Measurements from ENCODE around the gene ALB.

Gene ALB

DNA sequence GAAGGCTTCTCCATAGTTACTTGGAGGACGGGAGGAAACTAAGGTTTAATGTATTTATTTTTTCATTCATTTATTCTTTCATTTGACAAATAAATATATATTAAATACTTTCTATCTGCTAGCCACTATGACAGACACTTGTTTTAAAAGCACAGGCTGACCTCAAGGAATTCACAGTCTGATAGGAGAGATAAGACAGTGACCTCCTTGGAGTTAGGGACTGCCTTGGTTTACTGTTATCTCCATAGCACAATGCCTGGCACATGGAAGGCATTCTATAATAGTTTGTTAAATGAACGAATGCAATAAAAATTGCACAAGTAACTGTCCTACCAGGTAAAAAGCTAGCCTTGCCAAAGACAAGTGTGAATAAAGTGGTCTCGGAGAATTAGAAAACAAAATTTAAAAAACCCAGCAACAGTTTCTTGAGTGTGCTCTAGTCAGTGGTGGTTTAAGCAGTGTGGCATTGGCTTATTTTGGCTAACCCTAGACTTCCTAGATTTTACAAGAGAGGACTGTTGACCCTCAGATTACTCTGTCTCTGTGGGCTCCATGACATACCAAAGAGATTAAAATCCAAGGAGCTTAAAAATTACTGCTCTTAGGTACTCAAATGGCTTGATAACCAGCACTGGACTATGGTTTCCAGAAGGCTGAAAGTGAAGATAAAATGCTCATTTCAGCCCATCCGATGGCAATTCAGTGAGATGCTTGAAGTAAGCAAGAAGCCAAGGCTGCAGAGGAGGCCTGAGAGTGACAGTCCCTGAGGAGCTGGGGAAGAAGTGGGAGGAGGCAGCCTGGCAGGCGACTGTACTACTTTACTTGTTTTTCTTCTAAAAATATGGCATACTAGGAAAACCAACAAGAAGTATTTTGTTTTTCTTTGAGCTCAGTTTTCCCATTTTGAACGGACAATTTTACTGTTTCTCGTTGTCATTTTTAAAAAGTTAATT, 41.6 kb downstream of the ALB start:
- H3K9me3 Mint-ChIP-seq, result no peaks in the 10 kb centered on the region
- H3K27ac Mint-ChIP-seq, result no peak overlapping the region
- no peaks in the 10 kb centered on the region for H3K4me1 Mint-ChIP-seq
- H3K4me3 Mint-ChIP-seq, result no peak overlapping the region
- H3K27me3 Mint-ChIP-seq, result no peaks in the 10 kb centered on the region
- DNase-seq, result no peak
- no peaks in the 10 kb centered on the region for H3K36me3 Mint-ChIP-seq
- CTCF ChIA-PET, result interaction anchor here (0.9 to 2.8 kb wide), 11 partner anchors 9 to 742 kb away, joined by 3 to 17 read pairs (median 4); no protein-coding TSS in a partner anchor

DNA sequence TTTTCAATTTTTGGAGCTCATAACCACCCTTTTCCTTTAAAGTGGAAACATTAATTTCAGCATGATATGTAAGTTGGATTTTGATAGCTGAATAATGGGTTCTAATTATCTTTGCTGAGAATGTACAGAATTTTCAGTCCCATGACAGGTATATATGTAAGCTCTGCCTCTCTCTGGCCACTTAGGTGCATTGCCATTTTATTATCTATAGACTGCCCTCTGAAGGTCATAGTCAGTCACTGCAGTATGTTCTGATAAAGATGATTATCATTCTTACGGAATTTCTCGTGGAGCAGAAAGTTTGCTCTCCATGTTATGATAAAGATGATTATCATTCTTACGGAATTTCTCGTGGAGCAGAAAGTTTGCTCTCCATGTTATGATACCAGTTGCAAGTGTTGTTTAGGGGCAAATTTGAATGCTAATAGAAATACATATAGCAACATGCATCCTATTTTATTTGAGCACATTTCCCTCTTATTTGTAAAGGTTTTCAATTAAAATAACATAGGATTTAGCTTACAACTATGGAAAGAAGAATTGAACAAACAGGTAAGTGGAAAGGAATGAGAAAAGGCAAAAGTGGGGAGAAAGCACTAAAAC, 42.4 kb downstream of the ALB start:
- H3K27me3 Mint-ChIP-seq, result no peaks in the 10 kb centered on the region
- H3K4me3 Mint-ChIP-seq, result no peak overlapping the region
- no peak for DNase-seq

DNA sequence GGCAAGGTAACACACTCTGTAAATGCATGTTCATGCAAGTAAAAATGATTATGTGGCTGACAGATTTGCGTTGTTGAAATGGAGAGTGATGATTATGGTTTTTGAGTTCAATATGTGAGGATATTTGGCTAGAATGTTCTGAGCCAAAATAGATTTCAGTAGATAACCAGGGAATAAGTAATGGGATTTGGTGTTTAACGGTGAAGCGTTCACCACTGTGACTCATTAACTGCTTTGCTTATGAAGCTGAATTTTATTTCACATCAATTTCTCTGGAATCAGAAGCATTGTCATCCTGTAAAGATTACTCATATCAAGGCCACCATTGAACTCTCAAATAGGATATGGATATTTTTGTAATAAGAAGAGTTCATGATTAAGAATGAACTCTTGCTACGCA, 43.6 kb downstream of the ALB start:
- DNase-seq, result no peak
- Mint-ChIP-seq H3K36me3 (no peaks in the 10 kb centered on the region), H3K4me1 (no peaks in the 10 kb centered on the region), H3K27ac (no peak overlapping the region), H3K9me3 (no peaks in the 10 kb centered on the region), H3K4me3 (no peak overlapping the region), H3K27me3 (no peaks in the 10 kb centered on the region)
- CTCF ChIA-PET, result interaction anchor here (2.8 kb wide), 1 partner anchor 136 kb away, joined by 17 read pairs; no protein-coding TSS in a partner anchor

More for the DNA sequence above, 42.4 kb downstream of the ALB start:
- Mint-ChIP-seq H3K36me3 (no peaks in the 10 kb centered on the region), H3K9me3 (no peaks in the 10 kb centered on the region), H3K27ac (no peak overlapping the region), H3K4me1 (no peaks in the 10 kb centered on the region)
- CTCF ChIA-PET, result interaction anchor here (0.9 to 2.8 kb wide), 11 partner anchors 9 to 743 kb away, joined by 3 to 17 read pairs (median 4); no protein-coding TSS in a partner anchor

DNA sequence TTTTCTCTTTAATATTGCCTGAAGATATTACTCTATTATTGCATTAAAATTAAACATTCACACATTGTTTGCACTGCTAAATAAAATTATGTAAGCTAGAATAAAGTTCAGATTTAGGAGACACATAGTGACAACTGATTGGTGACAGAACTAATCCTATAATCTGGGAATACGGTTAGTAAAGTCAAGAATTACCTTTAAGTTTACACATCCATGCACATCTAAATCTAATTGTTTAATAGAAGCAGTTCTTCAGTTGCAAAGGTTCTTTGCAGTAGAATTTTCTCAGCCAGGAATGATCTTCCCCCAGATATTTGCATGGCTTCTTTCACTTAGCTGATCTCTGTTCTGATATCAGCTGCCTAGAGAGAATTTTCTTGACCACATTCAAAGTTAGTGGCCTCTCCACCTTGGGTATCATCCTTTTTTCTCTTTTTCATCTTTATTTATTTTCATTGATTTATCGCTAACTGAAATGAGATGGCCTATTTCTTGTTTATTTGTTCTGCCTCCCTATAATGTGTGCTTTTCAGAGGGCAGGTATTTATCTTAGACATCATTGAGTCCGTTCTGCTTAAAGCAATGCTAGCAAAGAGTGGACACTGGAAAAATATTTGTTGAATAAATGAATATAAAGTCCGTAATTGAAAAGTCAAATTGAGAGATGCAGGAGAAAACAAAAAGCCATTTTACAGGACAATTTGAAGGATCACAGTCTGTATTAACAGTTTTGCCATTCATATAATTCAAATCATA, 44.5 kb downstream of the ALB start:
- H3K4me3 Mint-ChIP-seq, result no peak overlapping the region
- H3K36me3 Mint-ChIP-seq, result no peaks in the 10 kb centered on the region
- no peak for DNase-seq
- no peaks in the 10 kb centered on the region for H3K27me3 Mint-ChIP-seq
- H3K9me3 Mint-ChIP-seq, result no peaks in the 10 kb centered on the region
- H3K27ac Mint-ChIP-seq, result no peak overlapping the region
- CTCF ChIA-PET, result no interaction called here
- H3K4me1 Mint-ChIP-seq, result no peaks in the 10 kb centered on the region

DNA sequence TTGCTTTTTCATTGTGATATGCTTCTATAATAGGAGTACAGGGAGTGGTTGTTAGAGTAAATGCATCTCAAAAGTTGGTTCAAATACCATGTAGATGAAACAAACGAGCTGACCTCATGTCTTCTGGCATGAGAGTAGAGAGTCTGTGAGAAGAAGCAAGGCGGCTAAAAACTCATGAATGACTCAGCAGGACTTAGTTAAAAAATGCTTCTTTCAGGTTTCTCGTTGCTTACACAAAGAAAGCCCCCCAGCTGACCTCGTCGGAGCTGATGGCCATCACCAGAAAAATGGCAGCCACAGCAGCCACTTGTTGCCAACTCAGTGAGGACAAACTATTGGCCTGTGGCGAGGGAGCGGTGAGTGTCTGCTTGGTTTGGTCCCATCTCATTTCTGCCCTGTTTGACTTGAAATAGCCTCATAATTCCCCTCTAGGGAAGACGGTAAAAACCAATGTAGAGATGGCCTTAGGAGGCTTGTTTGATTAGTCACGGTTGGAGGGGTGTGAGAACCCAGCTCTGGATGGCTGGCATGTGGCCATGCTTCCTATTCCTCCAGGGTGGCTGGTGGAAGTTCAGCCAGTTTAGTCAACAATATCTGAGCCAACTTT, 46.4 kb downstream of the ALB start:
- Mint-ChIP-seq H3K36me3 (no peaks in the 10 kb centered on the region), H3K4me3 (no peak overlapping the region), H3K27me3 (no peaks in the 10 kb centered on the region), H3K27ac (no peak overlapping the region), H3K4me1 (no peaks in the 10 kb centered on the region), H3K9me3 (no peaks in the 10 kb centered on the region)
- CTCF ChIA-PET, result no interaction called here
- DNase-seq, result no peak

DNA sequence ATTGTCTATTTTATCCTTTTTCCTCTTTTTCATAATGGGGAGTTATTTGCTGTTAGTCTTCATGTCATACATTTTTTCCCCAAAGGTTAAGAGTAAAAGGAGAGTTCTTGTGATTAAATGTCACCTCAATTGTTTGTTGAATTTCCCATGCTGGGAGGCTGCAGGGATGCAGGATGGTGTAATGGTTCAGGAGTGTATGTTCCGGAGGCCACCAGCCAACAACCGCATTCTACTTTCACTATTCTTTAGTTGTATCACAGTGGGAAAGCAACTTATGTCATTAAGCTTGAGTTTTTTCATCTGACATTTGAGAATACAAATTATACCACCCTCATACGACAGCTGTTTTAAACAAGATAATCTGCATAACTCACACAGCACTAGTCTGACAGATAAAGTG, 47.3 kb downstream of the ALB start:
- H3K4me1 Mint-ChIP-seq, result no peaks in the 10 kb centered on the region
- H3K27ac Mint-ChIP-seq, result no peak overlapping the region
- DNase-seq, result no peak
- no peak overlapping the region for H3K4me3 Mint-ChIP-seq
- no peaks in the 10 kb centered on the region for H3K27me3 Mint-ChIP-seq
- no peaks in the 10 kb centered on the region for H3K36me3 Mint-ChIP-seq
- CTCF ChIA-PET, result no interaction called here
- H3K9me3 Mint-ChIP-seq, result no peaks in the 10 kb centered on the region

DNA sequence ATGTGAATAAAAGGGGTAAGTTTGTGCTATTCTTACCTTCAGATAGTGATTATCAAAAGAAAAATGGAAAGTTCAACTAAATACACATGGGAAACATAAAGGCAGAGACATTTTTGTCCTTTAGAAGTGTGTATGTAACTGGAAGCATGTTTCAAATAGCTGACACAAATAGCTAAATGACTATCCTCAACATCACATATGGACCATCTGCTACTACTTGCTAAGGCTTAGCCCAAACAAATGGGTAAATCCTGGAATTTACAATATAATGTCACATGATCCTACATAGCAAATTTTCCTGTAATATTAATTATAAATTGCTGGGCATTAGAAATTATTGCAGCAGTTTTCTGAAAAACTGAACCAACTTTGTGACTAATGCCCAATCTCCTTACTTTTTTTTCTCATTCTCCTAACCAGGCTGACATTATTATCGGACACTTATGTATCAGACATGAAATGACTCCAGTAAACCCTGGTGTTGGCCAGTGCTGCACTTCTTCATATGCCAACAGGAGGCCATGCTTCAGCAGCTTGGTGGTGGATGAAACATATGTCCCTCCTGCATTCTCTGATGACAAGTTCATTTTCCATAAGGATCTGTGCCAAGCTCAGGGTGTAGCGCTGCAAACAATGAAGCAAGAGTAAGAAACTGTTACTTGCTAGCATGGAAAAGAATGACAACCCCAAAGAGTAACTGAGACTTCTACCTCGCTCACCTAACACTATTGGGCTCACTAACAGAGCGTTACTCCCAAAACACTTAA, 48.1 kb downstream of the ALB start:
- H3K27ac Mint-ChIP-seq, result no peak overlapping the region
- no peaks in the 10 kb centered on the region for H3K36me3 Mint-ChIP-seq
- DNase-seq, result no peak
- no peaks in the 10 kb centered on the region for H3K4me1 Mint-ChIP-seq
- H3K4me3 Mint-ChIP-seq, result no peak overlapping the region
- no peaks in the 10 kb centered on the region for H3K9me3 Mint-ChIP-seq
- H3K27me3 Mint-ChIP-seq, result no peaks in the 10 kb centered on the region
- CTCF ChIA-PET, result no interaction called here

DNA sequence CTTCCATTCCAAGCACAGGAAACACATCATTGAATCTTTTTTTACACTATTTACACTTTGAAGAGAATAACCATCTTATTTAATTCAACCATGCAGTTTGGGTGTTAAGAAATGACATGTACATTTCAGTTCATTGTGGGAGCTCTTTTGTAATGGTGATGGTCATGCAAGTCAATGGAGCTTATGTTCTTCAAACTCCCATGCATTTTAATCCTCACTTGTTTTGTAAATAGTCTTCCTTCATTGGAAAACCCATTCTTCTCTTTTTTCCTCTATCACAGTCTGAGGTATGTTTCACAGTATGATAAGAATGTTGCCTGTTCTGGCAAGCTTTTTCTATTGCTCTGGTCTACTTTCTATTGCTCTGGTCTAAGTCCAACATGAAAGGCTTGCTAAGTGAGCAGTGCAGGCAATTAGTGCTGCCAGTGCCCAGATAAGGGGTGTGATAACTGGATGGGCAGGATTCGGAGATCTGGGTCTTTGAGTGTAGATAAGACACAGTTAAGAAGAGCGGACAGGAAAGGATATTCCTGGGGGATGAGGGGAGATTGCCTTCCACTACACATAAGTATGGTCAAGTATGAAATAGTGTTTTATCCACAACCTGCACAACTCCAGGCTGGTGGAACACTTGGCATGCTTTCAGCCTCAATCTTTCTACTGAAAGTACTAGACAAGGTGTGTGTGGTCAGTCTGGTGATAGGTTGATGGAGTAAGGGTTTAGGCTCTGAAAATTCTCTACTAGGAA, 49.0 kb downstream of the ALB start:
- Mint-ChIP-seq H3K36me3 (no peaks in the 10 kb centered on the region), H3K9me3 (no peaks in the 10 kb centered on the region), H3K27ac (no peak overlapping the region), H3K4me3 (no peak overlapping the region), H3K27me3 (no peaks in the 10 kb centered on the region), H3K4me1 (no peaks in the 10 kb centered on the region)
- DNase-seq, result no peak
- CTCF ChIA-PET, result no interaction called here

DNA sequence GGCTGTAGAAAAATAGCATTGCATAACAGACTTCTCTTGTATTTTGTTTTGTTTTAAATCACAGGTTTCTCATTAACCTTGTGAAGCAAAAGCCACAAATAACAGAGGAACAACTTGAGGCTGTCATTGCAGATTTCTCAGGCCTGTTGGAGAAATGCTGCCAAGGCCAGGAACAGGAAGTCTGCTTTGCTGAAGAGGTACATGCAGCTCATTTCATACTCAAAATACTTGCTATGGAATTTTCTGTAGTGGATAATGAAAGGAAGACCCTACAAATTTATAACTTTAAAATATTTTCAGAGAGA, 49.6 kb downstream of the ALB start:
- Mint-ChIP-seq H3K27me3 (no peaks in the 10 kb centered on the region), H3K27ac (no peak overlapping the region), H3K4me1 (no peaks in the 10 kb centered on the region), H3K4me3 (no peak overlapping the region), H3K9me3 (no peaks in the 10 kb centered on the region), H3K36me3 (no peaks in the 10 kb centered on the region)
- no peak for DNase-seq
- CTCF ChIA-PET, result no interaction called here

DNA sequence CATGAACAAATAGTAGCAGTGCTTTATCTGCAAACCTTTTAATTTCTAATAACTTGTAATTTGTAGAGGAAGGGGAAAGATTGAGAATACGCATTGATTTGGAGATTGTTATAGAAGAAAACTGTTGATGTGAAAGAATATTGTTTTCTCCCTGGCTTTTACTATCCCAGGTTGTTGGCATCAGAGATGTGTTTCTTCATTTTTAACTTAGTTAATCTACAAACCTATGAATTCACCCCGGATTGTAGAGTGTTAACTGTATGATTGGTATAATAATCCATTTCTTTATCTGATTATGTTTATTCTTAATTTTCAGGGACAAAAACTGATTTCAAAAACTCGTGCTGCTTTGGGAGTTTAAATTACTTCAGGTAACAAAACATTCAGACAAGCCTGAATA, 50.8 kb downstream of the ALB start:
- Mint-ChIP-seq H3K4me1 (no peaks in the 10 kb centered on the region), H3K9me3 (no peaks in the 10 kb centered on the region), H3K27me3 (no peaks in the 10 kb centered on the region), H3K36me3 (no peaks in the 10 kb centered on the region), H3K4me3 (no peak overlapping the region), H3K27ac (no peak overlapping the region)
- CTCF ChIA-PET, result no interaction called here
- DNase-seq, result no peak

DNA sequence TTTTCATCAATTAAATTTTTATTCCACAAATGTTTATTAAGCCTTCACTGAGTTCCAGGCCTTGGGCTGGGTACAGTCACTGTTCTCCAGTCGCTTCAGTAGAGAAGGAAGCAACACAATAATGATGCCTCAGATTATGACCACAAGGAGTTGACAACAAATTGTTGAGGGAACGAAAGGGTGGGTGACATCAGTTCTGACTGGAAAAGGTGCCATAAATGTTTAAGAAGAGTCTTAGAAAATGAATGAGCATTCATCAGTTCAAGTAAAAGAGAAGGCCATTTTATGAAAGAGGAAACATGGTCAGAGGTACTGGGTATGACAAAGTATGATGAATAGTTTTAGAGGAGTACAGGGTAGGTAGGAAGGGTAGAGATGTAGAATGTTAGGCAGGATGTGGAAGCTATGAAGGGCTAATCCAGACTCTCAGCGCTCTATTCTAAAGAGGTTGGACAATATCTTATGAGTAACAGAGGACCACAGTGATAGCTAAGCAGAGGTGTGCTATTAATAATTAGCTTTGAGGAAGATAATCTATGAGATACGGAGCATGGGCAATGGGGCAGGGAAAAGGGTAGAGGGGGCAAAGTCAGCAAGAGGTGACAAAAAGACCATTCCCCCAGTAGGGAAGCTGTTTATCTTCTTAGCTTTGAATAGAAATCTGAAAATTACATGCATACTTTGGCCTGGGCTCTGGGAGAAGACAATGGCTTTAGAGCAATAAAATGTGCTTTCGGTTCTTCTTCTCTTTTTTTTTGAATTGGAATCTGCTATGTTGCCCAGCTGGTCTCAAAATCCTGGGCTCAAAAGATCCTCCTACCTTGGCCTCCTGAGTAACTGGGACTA, 52.3 kb downstream of the ALB start:
- H3K27ac Mint-ChIP-seq, result no peak overlapping the region
- CTCF ChIA-PET, result no interaction called here
- H3K9me3 Mint-ChIP-seq, result no peaks in the 10 kb centered on the region
- no peak overlapping the region for H3K4me3 Mint-ChIP-seq
- no peaks in the 10 kb centered on the region for H3K36me3 Mint-ChIP-seq
- no peaks in the 10 kb centered on the region for H3K4me1 Mint-ChIP-seq
- peaks cover 4% of the 10 kb centered on the region for H3K27me3 Mint-ChIP-seq
- DNase-seq, result no peak

DNA sequence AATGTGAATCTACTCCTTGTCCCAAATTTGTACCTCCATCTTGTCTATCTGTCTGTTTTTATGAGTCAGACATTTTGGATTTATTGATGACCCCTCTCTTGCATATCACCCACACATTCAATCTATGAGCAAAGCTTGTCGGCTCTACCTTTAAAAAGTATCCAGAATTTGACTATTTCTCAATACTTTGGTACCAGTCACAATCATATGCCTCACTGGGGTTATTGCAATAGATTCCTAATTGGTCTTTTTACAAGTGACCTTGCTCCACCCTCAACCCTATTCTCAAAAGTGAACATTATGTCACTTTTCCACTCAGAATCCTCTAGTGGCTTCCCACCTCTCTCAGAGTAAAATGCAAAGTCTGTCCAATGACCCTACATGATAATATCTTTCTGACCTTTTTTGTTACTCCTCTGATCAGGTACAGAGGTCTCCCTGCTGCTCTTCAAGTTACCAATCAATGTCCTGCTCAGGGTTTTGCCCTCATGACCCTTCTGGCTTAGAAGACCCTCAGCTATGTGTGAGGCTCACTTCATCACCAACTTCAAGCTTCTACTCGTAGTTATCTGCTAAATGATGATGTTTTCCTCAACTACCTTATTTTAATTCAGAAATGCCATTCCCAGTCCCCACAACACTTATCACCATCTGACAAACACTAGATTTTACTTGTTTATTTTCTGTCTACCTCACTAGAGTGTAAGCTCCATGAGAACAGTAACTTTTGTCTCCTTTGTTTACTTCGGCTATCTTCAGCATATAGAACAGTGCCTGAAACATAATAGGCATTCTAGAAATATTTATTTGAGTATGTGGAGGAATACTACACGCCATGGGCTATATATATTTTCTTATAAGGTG, 54.3 kb downstream of the ALB start:
- Mint-ChIP-seq H3K9me3 (no peaks in the 10 kb centered on the region), H3K27me3 (peaks cover 4% of the 10 kb centered on the region), H3K27ac (no peak overlapping the region), H3K4me3 (no peak overlapping the region), H3K36me3 (no peaks in the 10 kb centered on the region), H3K4me1 (no peaks in the 10 kb centered on the region)
- CTCF ChIA-PET, result interaction anchor here (1.3 kb wide), 1 partner anchor 13 kb away, joined by 6 read pairs; no protein-coding TSS in a partner anchor
- no peak for DNase-seq

Data from activated naive CD4-positive, alpha-beta T cell treated with anti-CD3 and anti-CD28 coated beads, Interleukin-2, amount 10 ng/mL, durations not matched to agents 7 days and 5 days (primary cell).